GM19455 (cell line): ENCODE data around the gene GPR142.

Experiments
- ATAC-seq: cut with Tn5 transposase; IDR thresholded peaks from one replicate; pipeline ENCODE4 v1.9.1; 2021; ENCODE audit not compliant: unreplicated experiment

GPR142 gene

DNA sequence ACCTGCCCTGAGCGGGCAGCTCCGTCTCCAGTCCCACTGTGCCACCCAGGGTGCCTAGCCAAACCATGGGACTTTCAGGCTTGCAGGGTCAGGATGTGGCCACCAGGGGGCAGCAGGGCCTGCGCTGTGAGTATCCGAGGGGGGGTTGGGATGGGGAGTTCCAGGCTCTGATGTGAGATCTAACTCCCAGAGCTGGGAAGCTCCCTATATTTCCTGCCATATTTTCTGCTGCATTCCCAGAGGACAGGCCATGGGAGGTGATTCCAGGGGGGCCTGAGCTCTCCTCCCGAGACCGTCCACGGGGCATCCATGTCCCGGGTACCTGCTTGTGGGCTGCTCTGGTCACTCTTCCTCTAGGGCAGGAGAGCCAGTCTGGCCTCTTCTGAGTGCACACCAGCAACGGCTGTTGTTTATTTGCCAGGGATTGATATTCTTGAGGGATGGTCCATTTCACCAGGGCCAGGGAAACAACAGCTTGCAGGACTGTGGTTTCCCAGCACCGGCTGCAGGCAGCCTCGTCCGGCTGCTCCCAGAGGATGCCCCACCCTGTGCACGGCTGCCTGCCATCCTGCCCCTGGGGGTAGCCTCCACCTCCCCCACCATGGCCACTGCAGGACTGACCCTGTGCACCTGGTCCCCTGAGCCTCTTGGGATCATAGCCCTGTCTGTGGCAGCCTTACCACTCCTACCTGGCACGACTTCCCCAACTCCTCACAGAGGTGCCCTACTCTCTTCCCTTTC is 1.2 kb downstream of the GPR142 start:
- ATAC-seq: no peak

DNA sequence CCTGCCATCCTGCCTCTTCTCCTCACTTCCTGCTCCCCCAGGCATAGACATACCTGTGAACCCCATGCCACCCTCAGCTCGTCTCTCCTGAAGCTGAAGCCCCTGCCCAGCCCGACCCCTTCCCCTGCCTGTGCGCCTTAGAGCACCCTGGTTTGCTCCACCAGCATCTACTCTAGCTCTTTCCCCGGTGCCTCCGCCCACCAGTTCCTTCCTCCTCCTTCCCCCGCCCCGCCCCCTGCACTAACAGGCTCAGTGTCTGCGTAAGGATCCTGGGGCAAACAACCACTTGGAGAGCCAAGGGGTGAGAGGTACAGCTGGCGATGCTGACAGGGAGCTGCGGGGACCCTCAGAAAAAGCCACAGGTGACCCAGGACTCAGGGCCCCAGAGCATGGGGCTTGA is 1.9 kb downstream of the GPR142 start:
- ATAC-seq: no peak

DNA sequence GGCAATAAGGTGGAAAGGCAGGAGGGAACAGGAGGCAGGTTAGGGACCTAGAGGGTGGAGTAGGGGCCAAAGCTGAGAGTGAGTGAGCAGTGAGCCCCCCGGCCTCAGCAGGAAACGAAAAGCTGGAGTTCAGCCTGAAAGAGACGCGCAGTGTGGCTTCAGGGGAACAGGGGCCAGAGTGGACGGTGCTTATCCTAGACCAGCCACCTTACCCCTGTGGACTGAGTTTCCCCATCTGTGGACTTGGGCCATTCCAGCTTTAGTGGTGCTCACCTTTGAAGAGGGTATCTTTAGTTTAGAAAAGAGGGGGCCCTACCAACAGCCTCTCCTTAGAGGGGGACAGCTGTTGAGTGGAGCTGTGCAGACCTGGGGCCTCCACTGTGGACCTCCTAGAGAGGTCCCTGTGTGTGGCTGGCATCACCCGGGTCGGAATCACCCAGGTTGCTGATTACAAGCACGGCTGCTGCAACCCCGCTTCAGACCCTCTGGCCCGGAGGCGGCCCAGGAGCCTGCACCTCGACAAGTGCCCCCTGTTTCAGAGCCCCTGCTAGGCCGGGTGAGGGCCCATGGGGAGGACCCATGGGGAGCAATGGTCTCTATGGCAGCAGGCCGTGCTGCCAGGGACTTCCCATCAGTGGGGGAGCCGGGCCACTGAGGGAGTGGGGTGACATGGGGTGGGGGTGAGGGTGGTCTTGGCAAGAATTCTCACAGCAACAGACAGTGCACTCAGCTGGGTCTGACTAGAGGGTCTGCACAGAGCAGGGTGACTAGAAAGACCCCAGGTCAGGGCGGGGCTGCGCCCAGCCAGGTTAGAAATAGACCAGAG is 2.6 kb downstream of the GPR142 start:
- ATAC-seq: no peak

- no peak for ATAC-seq
Measured at GRCh38 chr17:74371653-74372147, 4.4 kb downstream of the GPR142 start.

- no peak for ATAC-seq
Measured at GRCh38 chr17:74372426-74372825, 5.1 kb downstream of the GPR142 start.

GRCh38 chr17:74373838-74374606 is 6.7 kb downstream of the GPR142 start:
- ATAC-seq: no peak

GRCh38 chr17:74374858-74375257 is 7.6 kb downstream of the GPR142 start:
- no peak for ATAC-seq

DNA sequence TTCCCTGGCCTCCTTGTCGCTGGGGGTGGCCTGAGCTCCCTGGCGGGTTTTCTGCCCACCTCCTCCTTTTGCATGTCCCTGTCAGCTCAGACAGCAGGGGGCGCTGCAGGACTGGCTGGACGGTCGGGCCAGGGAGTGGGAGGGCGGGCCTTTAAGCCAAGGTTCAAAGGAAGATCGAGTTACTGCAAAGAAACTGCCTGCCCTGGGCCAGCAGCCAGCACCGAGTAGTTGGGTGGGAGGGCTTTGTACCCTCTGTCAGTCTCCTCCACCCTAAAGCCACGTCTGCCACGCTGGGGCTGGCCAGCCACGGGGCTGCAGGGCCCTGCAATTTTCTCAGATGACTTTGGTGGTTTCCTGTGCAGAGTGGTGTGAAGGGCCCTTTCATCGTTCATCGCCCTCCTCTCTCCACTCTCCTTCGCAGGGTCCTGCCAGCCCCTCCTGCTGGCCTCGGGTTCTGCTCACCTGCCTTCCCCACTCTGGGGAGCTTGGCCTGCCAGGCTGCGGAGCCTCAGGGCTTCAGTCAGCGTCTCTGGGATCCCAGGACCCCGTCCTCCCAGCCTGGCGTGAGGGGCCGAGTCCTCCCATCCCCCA is 12.3 kb downstream of the GPR142 start:
- no peak for ATAC-seq

DNA sequence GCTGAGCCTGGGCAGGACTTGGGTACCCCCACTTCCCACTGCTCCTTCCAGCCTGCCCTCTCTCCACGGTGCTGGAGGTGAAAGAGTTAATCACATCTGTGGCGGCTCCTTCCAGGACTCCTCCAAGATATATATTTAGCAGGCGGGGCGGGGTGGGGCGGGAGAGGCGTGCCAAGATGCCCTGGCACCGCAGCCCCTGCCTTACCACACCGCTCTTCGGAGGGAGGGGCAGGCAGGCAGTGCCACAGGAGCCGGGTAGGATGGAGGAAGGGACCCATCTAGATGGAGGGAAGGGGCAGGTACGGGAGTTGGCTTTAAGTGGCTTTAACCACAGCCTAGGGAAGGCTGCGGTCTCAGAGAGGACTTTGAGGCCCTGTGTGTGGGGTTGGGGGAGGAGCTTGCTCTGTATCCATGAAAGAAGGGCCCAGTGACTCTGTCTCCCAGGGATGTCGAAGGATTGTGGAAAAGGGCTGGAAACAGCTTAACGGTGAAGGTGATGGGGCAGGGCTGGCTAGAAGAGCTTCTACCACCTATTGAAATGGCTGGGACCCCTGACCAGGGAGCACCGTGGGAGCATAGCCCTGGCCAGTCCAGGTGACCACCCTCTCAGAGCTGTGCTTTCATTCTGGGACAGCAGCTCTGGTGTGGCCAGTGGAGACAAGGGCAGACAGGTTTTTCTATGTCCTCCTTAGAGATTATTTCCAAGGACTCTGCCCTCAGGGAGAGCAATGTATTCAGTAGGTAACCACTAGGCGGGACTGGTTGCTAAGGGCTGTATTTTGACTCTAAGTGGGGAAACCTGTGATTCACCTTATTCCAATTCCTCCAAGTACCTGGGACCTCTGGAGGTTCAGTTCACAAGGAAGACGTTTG is 13.0 kb downstream of the GPR142 start:
- no peak for ATAC-seq

GRCh38 chr17:74380959-74381808 is 13.9 kb downstream of the GPR142 start:
- ATAC-seq: no peak

DNA sequence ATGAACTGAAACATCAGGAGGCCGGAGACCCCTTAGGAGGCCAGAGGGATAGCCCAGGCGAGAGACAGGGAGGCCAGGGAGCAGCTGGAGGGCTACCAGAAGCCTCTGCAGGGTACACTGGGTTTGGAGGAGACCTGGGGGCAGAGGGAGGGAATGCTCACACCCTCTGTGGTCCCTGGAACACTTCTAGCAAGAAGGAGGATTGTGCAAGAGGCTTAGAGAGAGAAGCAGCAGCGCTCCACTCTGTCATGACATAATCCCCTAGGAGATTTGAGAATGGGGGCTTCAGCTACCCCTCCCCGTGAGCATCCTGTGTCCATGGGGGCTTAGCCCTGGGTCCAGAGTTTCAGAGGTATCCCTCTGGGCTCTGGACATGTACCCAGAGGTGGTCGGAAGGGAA is 15.8 kb downstream of the GPR142 start:
- ATAC-seq: no peak

DNA sequence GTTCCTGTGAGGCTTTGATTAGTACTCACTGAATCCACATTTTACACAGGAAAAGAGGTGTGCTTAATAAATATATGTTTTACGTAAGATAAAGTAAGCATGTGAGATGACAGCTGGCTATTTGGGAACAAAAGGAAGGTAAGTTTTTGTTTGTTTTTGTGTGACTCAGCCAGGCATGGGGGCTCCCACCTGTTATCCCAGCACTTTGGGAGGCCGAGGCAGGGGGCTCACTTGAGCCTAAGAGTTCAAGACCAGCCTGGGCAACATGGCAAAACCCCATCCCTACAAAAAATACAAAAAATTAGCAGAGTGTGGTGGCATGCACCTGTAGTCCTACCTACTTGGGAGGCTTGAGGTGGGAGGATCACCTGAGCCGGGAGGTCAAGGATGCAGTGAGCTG is 17.9 kb downstream of the GPR142 start:
- no peak for ATAC-seq

GRCh38 chr17:74386386-74386785 is 19.1 kb downstream of the GPR142 start:
- ATAC-seq: no peak

GRCh38 chr17:74387365-74388218 is 20.3 kb downstream of the GPR142 start:
- no peak for ATAC-seq

- ATAC-seq: no peak
Measured at GRCh38 chr17:74389084-74389753, 21.9 kb downstream of the GPR142 start.

- no peak for ATAC-seq
Measured at GRCh38 chr17:74389937-74390679, 22.8 kb downstream of the GPR142 start.
